SK-N-MC (cell line): Measurements from ENCODE around the gene MCM9.

ENCODE experiments used
- EZH2 ChIP-seq: fragments of 200-600 bp; sonication (generic); IDR thresholded peaks from one replicate; pipeline ENCODE4 v1.6.1; 2017; ENCODE audit warnings: antibody characterized with exemption
- POLR2AphosphoS5 ChIP-seq: IDR thresholded peaks from 2 replicates; pipeline ENCODE4 v1.6.1; 2012; ENCODE audit warnings: mild to moderate bottlenecking, low read depth, low read length, borderline replicate concordance

DNA sequence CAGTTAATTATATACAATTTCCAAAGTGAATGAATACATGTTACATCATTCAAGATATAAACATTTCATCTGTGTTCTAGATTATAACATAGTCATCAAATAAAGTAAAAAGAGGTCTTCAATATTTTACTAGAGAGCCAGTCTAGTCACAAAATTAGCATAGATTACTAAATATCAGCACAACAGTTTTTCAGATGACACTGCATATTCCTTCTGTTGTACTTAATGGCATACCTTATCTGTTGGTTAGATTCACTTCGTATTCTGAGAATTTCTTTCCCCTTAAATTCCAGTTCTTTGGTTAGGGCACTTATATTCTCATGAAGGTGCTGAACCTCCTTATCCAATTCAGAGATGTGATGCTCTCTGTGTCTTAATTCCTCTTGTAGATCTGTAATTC, 39.8 kb upstream of the MCM9 start:
- no peak for TF ChIP-seq EZH2
- TF ChIP-seq POLR2AphosphoS5: no peak
